Measurements from ENCODE around the gene FTO. TPM values are rescaled to one million over a fixed set of nuclear protein-coding genes. Genes with fewer than 3 reads are reported as not detected.
A peak's percentile ranks its signal among the peaks of the same experiment; 100 is the strongest.

FTO gene
- polyA plus RNA-seq, 2 of the 4 experiments (the other 2 are of a cell fraction) = 48.7 to 101 TPM

DNA sequence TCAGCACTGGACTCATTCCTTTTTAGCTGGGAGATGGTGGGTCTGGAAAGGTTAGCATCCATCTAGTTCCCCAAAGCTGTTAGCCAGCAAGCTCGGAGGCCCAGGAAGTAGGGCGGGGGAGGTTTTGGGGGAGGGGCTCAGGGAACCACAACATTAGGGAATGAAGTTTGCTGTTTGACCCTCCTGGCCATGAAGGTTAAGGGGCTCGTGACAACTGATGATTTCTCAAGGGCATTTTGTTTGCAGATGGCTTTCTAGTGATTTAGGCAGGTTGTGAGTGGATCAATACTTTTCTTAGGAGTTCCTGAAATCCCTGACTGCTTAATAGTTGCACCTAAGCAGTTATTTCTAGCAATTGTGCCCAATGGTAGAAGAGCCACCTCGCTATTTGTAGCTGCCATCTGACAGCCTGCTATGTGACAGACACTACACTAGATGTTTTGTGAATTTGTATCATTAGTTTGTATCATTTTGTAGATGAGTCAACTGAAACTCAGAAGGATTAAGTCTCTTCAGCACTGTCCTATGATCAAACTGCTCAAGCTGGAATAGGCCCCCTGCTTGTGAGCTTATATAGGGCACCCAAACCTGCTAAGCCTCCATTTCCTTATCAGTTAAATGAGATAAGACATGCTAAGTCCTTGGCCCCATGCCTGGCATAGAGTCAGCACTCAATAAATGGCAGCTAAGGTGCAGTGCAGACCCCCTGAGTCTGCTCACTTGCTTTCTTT is 436.3 kb downstream of the FTO start:
- POLR2A ChIA-PET = no interaction called here
- no peak for TF ChIP-seq FOSB (CRISPR knock-in tag; IDR thresholded peaks at IDR 0.05)
- no peak for TF ChIP-seq FOSL2 (IDR thresholded peaks at IDR 0.05)
- no peak for TF ChIP-seq FOSL2 (CRISPR knock-in tag; IDR thresholded peaks at IDR 0.05)
- no peak for TF ChIP-seq HES2 (IDR thresholded peaks at IDR 0.05)
- no peak for TF ChIP-seq KDM1A (IDR thresholded peaks at IDR 0.05; ENCODE audit: low read depth)
- no peak for TF ChIP-seq RAD21 (conservative IDR thresholded peaks at IDR 0.05 in 1 of 2, IDR thresholded peaks at IDR 0.05 in 1 of 2)
- TF ChIP-seq E2F6 (IDR thresholded peaks at IDR 0.05; ENCODE audit: borderline replicate concordance, low read depth) = no peak
- TF ChIP-seq EHMT2 (IDR thresholded peaks at IDR 0.05; ENCODE audit: low read depth) = no peak
- no peak for TF ChIP-seq JUN (IDR thresholded peaks at IDR 0.05)
- TF ChIP-seq HDAC2 (IDR thresholded peaks at IDR 0.05) = no peak
- no peak for TF ChIP-seq KDM5A (IDR thresholded peaks at IDR 0.05)
- TF ChIP-seq CHD4 (IDR thresholded peaks at IDR 0.05; ENCODE audit: borderline replicate concordance) = no peak
- no peak for TF ChIP-seq MAFK (IDR thresholded peaks at IDR 0.05; ENCODE audit: partially characterized antibody)
- TF ChIP-seq ELK1 (IDR thresholded peaks at IDR 0.05; ENCODE audit: low read depth, low read length) = no peak
- no peak for TF ChIP-seq ATOH8 (CRISPR knock-in tag; IDR thresholded peaks at IDR 0.05; ENCODE audit: low read depth)
- TF ChIP-seq NPAS2 (CRISPR knock-in tag; IDR thresholded peaks at IDR 0.05; ENCODE audit: borderline replicate concordance) = no peak
- TF ChIP-seq RCOR1 (IDR thresholded peaks at IDR 0.05; ENCODE audit: low read depth, low read length) = no peak
- no peak for TF ChIP-seq BHLHE40 (IDR thresholded peaks at IDR 0.05; ENCODE audit: low read depth, low read length)
- TF ChIP-seq HOXA7 (CRISPR knock-in tag; IDR thresholded peaks at IDR 0.05) = no peak
- Histone ChIP-seq H3K4me3 (no peak overlapping the region), H3K4me2 (no peak overlapping the region), H3K27ac (no peak overlapping the region), H3K9me3 (0 out of 3 replicates have a peak, but pooled peaks cover 6% of the 10 kb centered on the region), H3K4me1 (no peaks in the 10 kb centered on the region)
- CTCF ChIA-PET = interaction anchor here (1.1 to 1.7 kb wide), 2 partner anchors 12 to 19 kb away, joined by 3 read pairs; no protein-coding TSS in a partner anchor
- DNase-seq (ENCODE audit: low read depth in 1 of 2, low spot score in 1 of 2) (peak in 1 of 2 experiments; percentile 17), FAIRE-seq (no peak), ATAC-seq (peak; percentile 46 to 49; a peak in 4 of 6 replicates)
- WGBS (ENCODE audit: missing lambda C conversion rate) = 35% methylated on average over 4 of the region's 4 CpGs

- ChIA-PET CTCF (interaction anchor here (1.7 kb wide), 1 partner anchor 11 kb away, joined by 3 read pairs; no protein-coding TSS in a partner anchor), POLR2A (no interaction called here)
- Histone ChIP-seq H3K4me3 (no peak overlapping the region), H3K4me2 (no peak overlapping the region), H3K4me1 (no peaks in the 10 kb centered on the region), H3K27ac (no peak overlapping the region), H3K9me3 (0 out of 3 replicates have a peak, but pooled peaks cover 6% of the 10 kb centered on the region)
- no peak for DNase-seq (ENCODE audit: low read depth in 1 of 2, low spot score in 1 of 2)
- no peak for ATAC-seq
- 83% methylated on average over 4 of the region's 4 CpGs for WGBS (ENCODE audit: missing lambda C conversion rate)
- TF ChIP-seq BHLHE40 (IDR thresholded peaks at IDR 0.05; ENCODE audit: low read depth, low read length) = no peak
- TF ChIP-seq HOXB5 (CRISPR knock-in tag; IDR thresholded peaks at IDR 0.05) = no peak
- no peak for TF ChIP-seq TP53 (CRISPR knock-in tag; IDR thresholded peaks at IDR 0.05)
- no peak for TF ChIP-seq E2F6 (IDR thresholded peaks at IDR 0.05; ENCODE audit: borderline replicate concordance, low read depth)
- TF ChIP-seq PHF8 (IDR thresholded peaks at IDR 0.05; ENCODE audit: borderline replicate concordance, low read depth) = no peak
- no peak for TF ChIP-seq ZSCAN20 (CRISPR knock-in tag; IDR thresholded peaks at IDR 0.05)
- TF ChIP-seq HOXB13 (CRISPR knock-in tag; IDR thresholded peaks at IDR 0.05; ENCODE audit: low read depth) = no peak
- no peak for TF ChIP-seq MAX (IDR thresholded peaks at IDR 0.05)
- TF ChIP-seq HES2 (IDR thresholded peaks at IDR 0.05) = no peak
- no peak for TF ChIP-seq CTCF (IDR thresholded peaks at IDR 0.05)
- TF ChIP-seq CHD2 (IDR thresholded peaks at IDR 0.05; ENCODE audit: low read length, partially characterized antibody) = no peak
- no peak for FAIRE-seq
Observed at GRCh38 chr16:54140788-54141136, 436.8 kb downstream of the FTO start.

All from A549 (cell line).